Activated T-cell treated with anti-CD3 and anti-CD28 coated beads, Interleukin-2, amount 50 U/mL, for 4 hours (primary cell): ENCODE data around the gene KAT5. TPM values are rescaled to one million over a fixed set of nuclear protein-coding genes. Genes with fewer than 3 reads are reported as not detected.
"Not testable (repeated sequence)": the region's sequence is repeated elsewhere in the genome, so short reads cannot be mapped to it uniquely, and the experiment has no call there.

Experiments
- ATAC-seq, 2 donors: fragments of 200-7000 bp; cut with Tn5 transposase; one replicate each; pipeline ENCODE4 v1.10.0; 2021
- DNase-seq: peaks from one replicate; pipeline ENCODE4 v3.0.0-alpha.2; 2020
- H3K27me3 Mint-ChIP-seq: one replicate; pipeline ENCODE4 v1.8.0; 2021; ENCODE audit warnings: low read depth, mixed read lengths
- H3K36me3 Mint-ChIP-seq: one replicate; pipeline ENCODE4 v1.8.0; 2022; ENCODE audit warnings: mixed read lengths; ENCODE audit not compliant: insufficient read depth
- H3K4me1 Mint-ChIP-seq: one replicate; pipeline ENCODE4 v1.8.0; 2021; ENCODE audit warnings: low read depth, mixed read lengths
- H3K4me3 Mint-ChIP-seq: one replicate; pipeline ENCODE4 v1.8.0; 2021; ENCODE audit warnings: mild to moderate bottlenecking, moderate library complexity, mixed read lengths
- H3K9me3 Mint-ChIP-seq: one replicate; pipeline ENCODE4 v1.8.0; 2021; ENCODE audit warnings: mixed read lengths
- total RNA-seq, 3 donors: library from RNA; stranded (reverse); gene quantifications; one replicate each; pipeline ENCODE4 v1.2.1, GENCODE V29; 2021

The KAT5 gene
- total RNA-seq, 3 donors from 2014 or later = 81.7 to 96.5 (median 85.1) TPM

DNA sequence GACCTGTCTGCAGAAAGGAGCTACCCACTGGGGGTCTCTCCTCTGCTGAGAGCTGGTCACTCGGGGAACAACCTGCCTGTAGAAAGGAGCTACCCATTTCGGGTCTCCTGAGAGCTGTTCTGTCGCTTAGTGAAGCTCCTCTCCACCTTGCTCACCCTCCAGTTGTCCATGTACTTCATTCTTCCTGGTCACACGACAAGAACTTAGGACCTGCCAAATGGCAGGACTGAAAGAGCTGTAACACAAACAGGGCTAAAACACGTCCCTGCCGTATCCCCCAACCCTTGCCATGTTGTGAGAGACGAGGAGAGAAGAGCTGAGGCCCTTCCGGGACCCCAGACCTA is 32.6 kb downstream of the KAT5 start:
- H3K36me3 Mint-ChIP-seq = no peaks in the 10 kb centered on the region
- no peaks in the 10 kb centered on the region for H3K9me3 Mint-ChIP-seq
- ATAC-seq = no peak
- no peak for DNase-seq
- H3K27me3 Mint-ChIP-seq = peaks cover 7% of the 10 kb centered on the region
- H3K4me1 Mint-ChIP-seq = no peaks in the 10 kb centered on the region
- no peak overlapping the region for H3K4me3 Mint-ChIP-seq

- peaks cover 4% of the 10 kb centered on the region for H3K27me3 Mint-ChIP-seq
- ATAC-seq = no peak
- H3K4me1 Mint-ChIP-seq = no peaks in the 10 kb centered on the region
- H3K4me3 Mint-ChIP-seq = no peak overlapping the region
- DNase-seq = no peak
- H3K36me3 Mint-ChIP-seq = no peaks in the 10 kb centered on the region
- H3K9me3 Mint-ChIP-seq = no peaks in the 10 kb centered on the region
Measured at GRCh38 chr11:65745049-65745448, 33.0 kb downstream of the KAT5 start.

DNA sequence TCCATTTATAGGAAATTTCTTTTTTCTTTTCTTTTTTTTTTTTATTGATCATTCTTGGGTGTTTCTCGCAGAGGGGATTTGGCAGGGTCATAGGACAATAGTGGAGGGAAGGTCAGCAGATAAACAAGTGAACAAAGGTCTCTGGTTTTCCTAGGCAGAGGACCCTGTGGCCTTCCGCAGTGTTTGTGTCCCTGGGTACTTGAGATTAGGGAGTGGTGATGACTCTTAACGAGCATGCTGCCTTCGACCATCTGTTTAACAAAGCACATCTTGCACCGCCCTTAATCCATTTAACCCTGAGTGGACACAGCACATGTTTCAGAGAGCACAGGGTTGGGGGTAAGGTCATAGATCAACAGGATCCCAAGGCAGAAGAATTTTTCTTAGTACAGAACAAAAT is 50.1 kb downstream of the KAT5 start:
- not testable (repeated sequence) for H3K9me3 Mint-ChIP-seq, H3K4me1 Mint-ChIP-seq, H3K4me3 Mint-ChIP-seq, DNase-seq, ATAC-seq, H3K36me3 Mint-ChIP-seq
- peaks cover 27% of the 10 kb centered on the region for H3K27me3 Mint-ChIP-seq

GRCh38 chr11:65762816-65763215 is 50.8 kb downstream of the KAT5 start:
- H3K4me3 Mint-ChIP-seq, ATAC-seq: not testable (repeated sequence)
- peaks cover 23% of the 10 kb centered on the region for H3K27me3 Mint-ChIP-seq

DNA sequence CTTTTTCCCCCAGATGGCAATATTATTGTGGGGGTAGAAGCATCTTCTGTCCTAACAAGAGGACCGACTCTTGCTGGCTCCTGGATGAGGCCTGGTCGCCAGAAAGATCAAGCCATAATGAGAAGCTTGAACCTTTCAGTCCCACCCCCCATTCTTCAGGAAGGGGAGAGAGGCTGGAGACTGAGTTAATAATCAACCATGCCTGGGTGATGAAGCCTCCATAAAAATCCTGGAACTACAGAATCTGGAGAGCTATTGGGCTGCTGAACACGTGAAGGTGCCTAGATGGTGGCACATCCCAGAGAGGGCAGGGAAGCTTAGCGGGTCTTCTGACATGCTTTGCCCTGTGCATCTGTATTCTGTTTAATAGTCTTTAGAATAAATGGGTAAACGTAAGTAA is 52.4 kb downstream of the KAT5 start:
- DNase-seq (no peak), ATAC-seq (no peak)
- H3K4me3 Mint-ChIP-seq = no peak overlapping the region
- no peaks in the 10 kb centered on the region for H3K9me3 Mint-ChIP-seq
- H3K27me3 Mint-ChIP-seq = peaks cover 13% of the 10 kb centered on the region
- H3K36me3 Mint-ChIP-seq = no peaks in the 10 kb centered on the region
- no peaks in the 10 kb centered on the region for H3K4me1 Mint-ChIP-seq

More at GRCh38 chr11:65762816-65763215, 50.8 kb downstream of the KAT5 start:
- not testable (repeated sequence) for DNase-seq, H3K4me1 Mint-ChIP-seq, H3K36me3 Mint-ChIP-seq, H3K9me3 Mint-ChIP-seq

DNA sequence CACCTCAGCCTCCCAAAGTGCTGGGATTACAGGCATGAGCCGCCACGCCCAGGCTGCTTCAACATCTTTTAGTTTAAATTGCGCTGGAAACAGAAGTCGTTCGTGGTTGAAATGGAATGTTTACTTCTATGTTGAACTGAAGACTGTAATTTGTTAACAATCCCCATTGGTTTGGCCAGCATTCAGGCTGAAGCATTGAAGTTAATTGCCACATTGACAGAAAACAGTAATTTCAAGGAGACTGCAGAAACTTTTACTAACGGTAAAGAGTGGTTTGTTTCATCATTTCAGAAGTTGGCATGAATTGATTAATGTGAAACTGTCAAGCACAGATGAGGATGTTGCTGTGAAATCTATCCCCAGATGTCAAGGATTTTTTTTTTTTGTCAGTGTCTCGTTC is 54.5 kb downstream of the KAT5 start:
- DNase-seq (no peak), ATAC-seq (no peak)
- Mint-ChIP-seq H3K9me3 (no peaks in the 10 kb centered on the region), H3K27me3 (no peaks in the 10 kb centered on the region), H3K4me3 (no peak overlapping the region), H3K36me3 (no peaks in the 10 kb centered on the region), H3K4me1 (peaks cover 3% of the 10 kb centered on the region)

DNA sequence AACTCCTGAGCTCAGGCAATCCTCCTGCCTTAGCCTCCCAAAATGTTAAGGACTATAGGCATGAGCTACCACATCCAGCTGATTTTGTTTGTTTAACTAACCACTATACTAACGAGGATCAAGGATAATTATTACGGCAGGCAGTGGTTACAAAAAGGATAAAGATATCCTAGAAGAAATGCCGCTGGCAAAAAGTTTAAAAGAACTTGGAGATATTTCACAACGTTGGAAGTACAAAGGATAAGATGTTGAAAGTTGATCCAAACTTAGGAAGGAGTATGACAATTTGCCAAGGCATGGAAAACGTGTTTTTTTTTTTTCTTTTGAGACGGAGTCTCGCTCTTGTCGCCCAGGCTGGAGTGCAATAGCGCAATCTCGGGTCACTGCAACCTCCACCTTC is 55.4 kb downstream of the KAT5 start:
- H3K9me3 Mint-ChIP-seq = no peaks in the 10 kb centered on the region
- peaks cover 3% of the 10 kb centered on the region for H3K4me1 Mint-ChIP-seq
- H3K27me3 Mint-ChIP-seq = no peaks in the 10 kb centered on the region
- no peak overlapping the region for H3K4me3 Mint-ChIP-seq
- no peaks in the 10 kb centered on the region for H3K36me3 Mint-ChIP-seq
- DNase-seq (no peak), ATAC-seq (no peak)

- DNase-seq, H3K4me3 Mint-ChIP-seq, H3K36me3 Mint-ChIP-seq, H3K9me3 Mint-ChIP-seq, H3K4me1 Mint-ChIP-seq, H3K27me3 Mint-ChIP-seq, ATAC-seq: not testable (repeated sequence)
Measured at GRCh38 chr11:65767806-65768205, 55.8 kb downstream of the KAT5 start.

Other genes with a start within 250 kb of the KAT5 start
- gene MALAT1, start 213.2 kb upstream of the KAT5 start, total RNA-seq = 1,000 to 10,000 TPM; 3,100 to 4,455 (median 3,753) TPM
- gene SCYL1, start 187.2 kb upstream of the KAT5 start, total RNA-seq = 10 to 100 TPM; 87.6 to 94.6 (median 94.3) TPM
- gene LTBP3, start 153.9 kb upstream of the KAT5 start, total RNA-seq = 10 to 100 TPM; 33.1 to 40.8 (median 40.1) TPM
- 100 to 1,000 TPM; 120 to 148 (median 136) TPM for gene ZNRD2, start 141.8 kb upstream of the KAT5 start, total RNA-seq
- 10 to 100 TPM; 27.4 to 32.0 (median 28.6) TPM for gene FAM89B, start 139.7 kb upstream of the KAT5 start, total RNA-seq
- gene EHBP1L1, start 136.2 kb upstream of the KAT5 start, total RNA-seq = 10 to 100 TPM; 59.8 to 84.9 (median 80.1) TPM
- gene KCNK7, start 116.5 kb upstream of the KAT5 start, total RNA-seq = 1 to 10 TPM; 1.4 to 2.1 (median 1.4) TPM
- gene MAP3K11, start 98.0 kb upstream of the KAT5 start, total RNA-seq = 10 to 100 TPM; 71.8 to 87.1 (median 74.3) TPM
- gene PCNX3, start 96.5 kb upstream of the KAT5 start, total RNA-seq = 10 to 100 TPM; 55.8 to 59.7 (median 59.5) TPM
- 100 to 1,000 TPM in 1 of 3 donors, 10 to 100 TPM in 2; 80.0 to 101 (median 95.4) TPM for gene SIPA1, start 74.2 kb upstream of the KAT5 start, total RNA-seq
- 100 to 1,000 TPM; 108 to 118 (median 111) TPM for gene RELA, start 49.3 kb upstream of the KAT5 start, total RNA-seq
- 100 to 1,000 TPM in 2 of 3 donors, 10 to 100 TPM in 1; 95.6 to 122 (median 115) TPM for gene RNASEH2C, start 8.5 kb downstream of the KAT5 start, total RNA-seq
- gene AP5B1, start 68.7 kb downstream of the KAT5 start, total RNA-seq = 10 to 100 TPM; 17.3 to 19.4 (median 17.4) TPM
- under 1 TPM in 2 of 3 donors, not detected in 1; 0.05 TPM for gene OVOL1, start 74.8 kb downstream of the KAT5 start, total RNA-seq
- 1 to 10 TPM in 1 of 3 donors, under 1 TPM in 2; 0.52 to 1.4 (median 0.56) TPM for gene SNX32, start 121.7 kb downstream of the KAT5 start, total RNA-seq
- gene CFL1, start 145.9 kb downstream of the KAT5 start, total RNA-seq = 1,000 to 10,000 TPM in 1 of 3 donors, 100 to 1,000 TPM in 2; 944 to 1,135 (median 977) TPM
- 10 to 100 TPM; 60.8 to 72.9 (median 60.8) TPM for gene MUS81, start 148.2 kb downstream of the KAT5 start, total RNA-seq
- gene EFEMP2, start 160.5 kb downstream of the KAT5 start, total RNA-seq = 1 to 10 TPM; 1.0 to 2.9 (median 2.0) TPM
- gene CTSW, start 167.6 kb downstream of the KAT5 start, total RNA-seq = 10 to 100 TPM in 2 of 3 donors, 1 to 10 TPM in 1; 8.4 to 12.3 (median 11.2) TPM
- 10 to 100 TPM; 72.8 to 86.1 (median 83.9) TPM for gene FIBP, start 176.2 kb downstream of the KAT5 start, total RNA-seq
- 100 to 1,000 TPM in 1 of 3 donors, 10 to 100 TPM in 2; 77.8 to 116 (median 95.6) TPM for gene CCDC85B, start 178.4 kb downstream of the KAT5 start, total RNA-seq
- 10 to 100 TPM; 75.6 to 77.2 (median 76.9) TPM for gene FOSL1, start 188.1 kb downstream of the KAT5 start, total RNA-seq
- 10 to 100 TPM; 13.9 to 15.4 (median 14.0) TPM for gene C11orf68, start 206.8 kb downstream of the KAT5 start, total RNA-seq
- gene DRAP1, start 207.2 kb downstream of the KAT5 start, total RNA-seq = 100 to 1,000 TPM in 2 of 3 donors, 10 to 100 TPM in 1; 96.1 to 118 (median 106) TPM
- not detected for gene TSGA10IP, start 233.2 kb downstream of the KAT5 start, total RNA-seq
- 100 to 1,000 TPM in 2 of 3 donors, 10 to 100 TPM in 1; 90.8 to 105 (median 100) TPM for gene SART1, start 249.5 kb downstream of the KAT5 start, total RNA-seq